Esophagus mucosa (tissue), 1 donor: Measurements from ENCODE around the gene MC2R. TPM values are rescaled to one million over a fixed set of nuclear protein-coding genes. Genes with fewer than 3 reads are reported as not detected.
"Not testable (repeated sequence)": the region's sequence is repeated elsewhere in the genome, so short reads cannot be mapped to it uniquely, and the experiment has no call there.

Experiments used
- ATAC-seq: fragments of 200-7000 bp; cut with Tn5 transposase; one replicate; pipeline ENCODE4 v1.9.1; 2020
- total RNA-seq: library from RNA; stranded (reverse); gene quantifications from one replicate; pipeline ENCODE4 v1.2.4, GENCODE V29; 2023
- donor health status: DM: yes; HTN: yes; CAD: no.

Gene MC2R
- total RNA-seq, 1 donor from 2014 or later = not detected

GRCh38 chr18:13892098-13892497 is 23.2 kb downstream of the MC2R start:
- no peak for ATAC-seq

- ATAC-seq = no peak
Observed at GRCh38 chr18:13890761-13891361, 24.5 kb downstream of the MC2R start.

GRCh38 chr18:13889671-13890070 is 25.7 kb downstream of the MC2R start:
- ATAC-seq = no peak

GRCh38 chr18:13888191-13888716 is 27.1 kb downstream of the MC2R start:
- ATAC-seq = no peak

GRCh38 chr18:13885009-13885408 is 30.3 kb downstream of the MC2R start:
- no peak for ATAC-seq

- no peak for ATAC-seq
Observed at GRCh38 chr18:13879937-13880336, 35.4 kb downstream of the MC2R start.

- no peak for ATAC-seq
Observed at GRCh38 chr18:13879492-13879891, 35.8 kb downstream of the MC2R start.

- no peak for ATAC-seq
Observed at GRCh38 chr18:13878857-13879256, 36.5 kb downstream of the MC2R start.

GRCh38 chr18:13877157-13877556 is 38.2 kb downstream of the MC2R start:
- no peak for ATAC-seq

- ATAC-seq = no peak
Observed at GRCh38 chr18:13874558-13874957, 40.8 kb downstream of the MC2R start.

- no peak for ATAC-seq
Observed at GRCh38 chr18:13872932-13873331, 42.4 kb downstream of the MC2R start.

GRCh38 chr18:13872373-13872772 is 43.0 kb downstream of the MC2R start:
- no peak for ATAC-seq

GRCh38 chr18:13871701-13872100 is 43.6 kb downstream of the MC2R start:
- ATAC-seq = no peak

GRCh38 chr18:13868501-13869271 is 46.6 kb downstream of the MC2R start:
- no peak for ATAC-seq

- ATAC-seq = not testable (repeated sequence)
Observed at GRCh38 chr18:13862898-13863297, 52.4 kb downstream of the MC2R start.

- ATAC-seq = no peak
Observed at GRCh38 chr18:13849791-13850190, 65.5 kb downstream of the MC2R start.

- no peak for ATAC-seq
Observed at GRCh38 chr18:13836559-13836958, 78.8 kb downstream of the MC2R start.

GRCh38 chr18:13835202-13835601 is 80.1 kb downstream of the MC2R start:
- no peak for ATAC-seq

- ATAC-seq = no peak
Observed at GRCh38 chr18:13834496-13835015, 80.8 kb downstream of the MC2R start.
